Measurements from ENCODE around the gene GDPD5.

- TF ChIP-seq CTCF (IDR thresholded peaks at IDR 0.05) (no peak), POLR2A (IDR thresholded peaks at IDR 0.05) (no peak), POLR2AphosphoS5 (IDR thresholded peaks at IDR 0.05) (no peak)
Measured at GRCh38 chr11:75424396-75424795, 101.3 kb downstream of the GDPD5 start.

Measured in stomach (tissue), 4 donors.